ENCODE data around the gene BRINP2.
A peak's percentile ranks its signal among the peaks of the same experiment; 100 is the strongest.

Gene BRINP2

GRCh38 chr1:177171536-177172123 lies 872 bp downstream of the BRINP2 start:
- DNase-seq (ENCODE audit: low spot score) = no peak
- TF ChIP-seq CTCF (IDR thresholded peaks at IDR 0.05; ENCODE audit: extremely low read depth, missing control alignments) = no peak

- DNase-seq (ENCODE audit: low spot score) = no peak
- TF ChIP-seq CTCF (IDR thresholded peaks at IDR 0.05; ENCODE audit: extremely low read depth, missing control alignments) = no peak
Observed at GRCh38 chr1:177172272-177172671, 1.5 kb downstream of the BRINP2 start.

- no peak for DNase-seq (ENCODE audit: low spot score)
- no peak for TF ChIP-seq CTCF (IDR thresholded peaks at IDR 0.05; ENCODE audit: extremely low read depth, missing control alignments)
Observed at GRCh38 chr1:177172866-177173265, 2.1 kb downstream of the BRINP2 start.

GRCh38 chr1:177173976-177174375 lies 3.2 kb downstream of the BRINP2 start:
- no peak for DNase-seq (ENCODE audit: low spot score)
- TF ChIP-seq CTCF (IDR thresholded peaks at IDR 0.05; ENCODE audit: extremely low read depth, missing control alignments) = no peak

- DNase-seq (ENCODE audit: low spot score) = no peak
- no peak for TF ChIP-seq CTCF (IDR thresholded peaks at IDR 0.05; ENCODE audit: extremely low read depth, missing control alignments)
Observed at GRCh38 chr1:177174921-177175634, 4.3 kb downstream of the BRINP2 start.

GRCh38 chr1:177181280-177181630 lies 10.5 kb downstream of the BRINP2 start:
- no peak for TF ChIP-seq CTCF (IDR thresholded peaks at IDR 0.05; ENCODE audit: extremely low read depth, missing control alignments)
- no peak for DNase-seq (ENCODE audit: low spot score)

GRCh38 chr1:177181631-177182291 lies 11.0 kb downstream of the BRINP2 start:
- TF ChIP-seq CTCF (IDR thresholded peaks at IDR 0.05; ENCODE audit: extremely low read depth, missing control alignments) = peak; percentile 63
- peak; percentile 74 for DNase-seq (ENCODE audit: low spot score)

Data from GM20000 (cell line).